Measurements from ENCODE around the gene BCL2L2.

BCL2L2 gene

GRCh38 chr14:23299986-23300686, 6.5 kb upstream of the BCL2L2 start:
- DNase-seq = no peak

DNA sequence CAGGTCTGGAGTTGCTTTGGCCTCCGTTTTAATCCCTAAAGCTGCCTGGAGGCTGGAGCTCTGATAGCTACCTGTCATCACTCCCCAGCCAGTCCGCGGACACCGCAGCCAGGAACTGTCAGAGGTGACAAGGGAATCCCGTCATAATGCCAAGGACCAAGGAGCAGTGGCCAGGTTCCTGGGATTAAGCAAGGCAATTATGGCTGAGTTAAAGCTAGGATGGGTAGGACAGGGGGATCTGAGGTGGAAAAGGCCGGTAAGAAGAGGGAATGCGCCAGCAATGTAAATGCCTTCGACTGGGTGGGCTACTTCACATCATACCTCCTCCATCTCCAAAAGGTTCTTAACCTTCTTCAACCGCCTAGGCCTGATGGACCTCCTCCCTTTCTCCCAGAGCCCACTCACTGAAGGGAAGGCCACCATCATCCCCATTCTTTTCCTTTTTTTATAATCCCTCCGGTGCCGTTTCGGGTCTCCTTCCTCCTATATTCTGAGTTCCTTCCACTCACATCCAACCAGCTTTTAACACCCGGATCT, 5.9 kb upstream of the BCL2L2 start:
- peak; percentile 22 for DNase-seq

GRCh38 chr14:23301288-23301968, 5.2 kb upstream of the BCL2L2 start:
- peak; percentile 98 for DNase-seq

DNA sequence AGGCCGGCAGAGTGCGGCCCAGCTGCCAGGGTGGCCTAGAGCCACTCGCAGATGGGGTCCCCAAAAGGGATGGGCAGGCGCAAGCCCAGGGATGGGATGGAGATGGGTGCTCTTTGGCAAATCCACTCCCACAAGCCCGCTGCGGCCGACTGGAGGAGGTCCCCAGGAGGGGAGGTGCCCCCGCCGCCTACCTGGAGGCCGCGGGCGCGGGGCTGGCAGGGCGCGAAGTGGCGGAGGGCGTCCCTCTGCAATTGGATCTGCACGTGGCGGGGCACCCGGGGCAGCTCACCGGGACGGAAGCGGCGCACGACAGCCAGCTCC, 4.7 kb upstream of the BCL2L2 start:
- no peak for DNase-seq

DNA sequence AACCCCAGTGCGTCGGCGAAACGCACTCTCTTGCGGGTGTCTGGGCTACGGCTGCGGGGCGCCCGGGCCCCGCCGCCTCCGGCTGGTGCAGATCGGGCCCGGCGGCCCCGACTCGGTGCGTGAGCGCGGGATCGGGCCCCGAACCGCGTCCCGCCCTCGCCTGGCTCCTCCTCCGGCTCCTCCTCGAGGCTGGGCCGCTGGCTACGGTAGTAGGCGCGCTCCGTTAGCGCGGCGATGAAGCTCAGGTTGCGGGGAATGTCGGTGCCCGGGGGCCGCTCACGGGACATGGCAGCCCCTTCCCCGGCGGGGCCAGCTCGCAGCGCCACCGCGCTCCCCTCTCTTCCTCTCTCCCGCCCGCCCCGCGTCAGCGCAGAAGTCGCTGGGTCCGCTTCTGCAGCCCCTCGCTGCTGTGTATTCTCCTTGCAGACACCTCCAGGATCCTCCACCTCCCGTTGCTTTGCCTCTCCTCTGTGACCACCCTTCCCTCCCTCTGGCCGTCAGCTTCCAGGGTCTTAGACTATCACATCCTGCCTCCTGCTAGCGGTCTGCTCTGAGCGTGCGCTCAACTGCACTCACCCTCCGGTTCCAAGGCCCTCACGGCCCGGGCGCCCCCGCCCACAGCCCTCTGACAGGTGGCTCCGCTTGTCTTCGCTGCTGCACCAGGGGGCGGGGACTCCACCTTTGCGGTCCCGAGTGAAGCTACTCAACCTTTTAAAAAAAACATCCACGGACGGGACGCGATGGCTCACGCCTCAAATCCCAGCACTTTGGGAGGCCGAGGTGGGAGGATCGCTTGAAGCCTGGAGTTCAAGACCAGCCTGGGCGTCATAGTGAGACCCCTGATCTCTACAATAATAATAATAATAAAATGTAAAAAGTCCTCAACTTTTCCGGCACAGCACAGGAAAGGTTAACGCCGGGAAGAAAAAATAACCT, 4.1 kb upstream of the BCL2L2 start, which contains the start of gene PPP1R3E:
PPP1R3E (minus strand) TSS at position 570 of the 936 bp plus-strand sequence; CDS start at position 287, 283 bp downstream.
- DNase-seq = peak; percentile 57

DNA sequence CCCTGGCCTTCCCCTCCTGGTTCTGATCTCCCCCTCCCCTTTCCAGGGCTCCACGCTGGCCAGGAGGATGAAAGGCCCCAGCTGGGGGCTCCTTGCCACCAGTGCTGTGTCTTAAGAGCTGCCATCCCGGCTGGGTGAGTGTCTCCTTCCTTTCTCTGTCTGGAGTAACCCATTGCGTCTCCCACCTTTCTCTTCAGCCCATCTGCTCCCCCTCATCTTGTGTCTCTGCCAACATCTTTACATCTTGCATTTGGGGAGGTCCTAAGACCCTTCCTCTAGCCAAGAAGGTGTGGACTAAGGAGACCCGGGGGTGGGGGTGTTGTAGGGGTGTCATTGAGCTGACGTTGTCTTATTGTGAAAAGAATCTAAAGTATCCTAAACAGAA, 505 bp downstream of the BCL2L2 start:
- no peak for DNase-seq

GRCh38 chr14:23307687-23308644, 1.3 kb downstream of the BCL2L2 start:
- peak; percentile 30 for DNase-seq

DNA sequence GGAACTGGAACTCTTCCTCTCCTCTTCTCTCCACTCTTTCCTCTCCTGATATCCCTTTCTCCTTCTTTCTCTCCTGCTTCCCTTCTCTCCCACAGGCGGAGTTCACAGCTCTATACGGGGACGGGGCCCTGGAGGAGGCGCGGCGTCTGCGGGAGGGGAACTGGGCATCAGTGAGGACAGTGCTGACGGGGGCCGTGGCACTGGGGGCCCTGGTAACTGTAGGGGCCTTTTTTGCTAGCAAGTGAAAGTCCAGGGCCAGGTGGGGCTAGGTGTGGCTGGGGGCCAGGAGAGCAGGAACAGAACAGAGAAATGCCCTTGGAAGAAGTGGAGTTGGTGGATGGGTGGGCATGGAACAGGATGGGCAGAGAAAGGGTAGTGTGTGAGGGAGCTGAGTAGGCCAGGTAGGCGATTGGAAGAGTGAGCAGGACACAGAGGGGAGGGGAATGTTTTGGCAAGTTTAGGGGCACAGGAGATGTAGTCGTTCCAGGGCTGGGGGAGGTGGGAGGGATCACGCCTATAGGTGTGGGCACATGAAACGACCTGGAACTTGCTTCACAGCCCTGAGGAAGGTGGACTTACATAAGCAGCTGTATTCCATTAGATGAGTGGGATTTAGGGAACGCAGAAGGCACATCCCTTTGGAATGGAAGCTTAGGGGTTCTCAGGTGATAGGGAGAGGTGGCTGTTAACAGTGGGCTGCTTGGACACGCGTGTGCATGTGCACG, 2.2 kb downstream of the BCL2L2 start:
- DNase-seq = no peak

DNA sequence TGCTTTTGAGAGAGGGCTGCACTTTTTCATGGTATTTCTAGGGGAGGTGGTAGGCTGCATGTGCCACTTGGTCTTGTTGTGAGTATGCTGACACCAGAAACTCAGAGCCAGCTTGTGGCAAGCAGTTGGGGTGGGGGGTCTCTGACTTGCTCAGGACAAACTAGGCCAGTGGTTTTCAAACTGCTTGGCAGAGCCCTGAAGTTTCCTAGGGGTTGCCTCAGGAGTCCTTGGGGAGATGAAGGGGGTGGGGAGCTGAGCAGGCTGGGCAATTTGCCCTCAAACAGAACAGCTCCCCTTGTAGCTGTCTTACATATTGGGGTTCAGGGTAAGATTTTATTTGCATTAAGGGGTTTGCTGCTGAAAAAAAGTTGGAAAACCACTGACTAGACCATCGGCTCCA, 3.9 kb downstream of the BCL2L2 start:
- DNase-seq = no peak

DNA sequence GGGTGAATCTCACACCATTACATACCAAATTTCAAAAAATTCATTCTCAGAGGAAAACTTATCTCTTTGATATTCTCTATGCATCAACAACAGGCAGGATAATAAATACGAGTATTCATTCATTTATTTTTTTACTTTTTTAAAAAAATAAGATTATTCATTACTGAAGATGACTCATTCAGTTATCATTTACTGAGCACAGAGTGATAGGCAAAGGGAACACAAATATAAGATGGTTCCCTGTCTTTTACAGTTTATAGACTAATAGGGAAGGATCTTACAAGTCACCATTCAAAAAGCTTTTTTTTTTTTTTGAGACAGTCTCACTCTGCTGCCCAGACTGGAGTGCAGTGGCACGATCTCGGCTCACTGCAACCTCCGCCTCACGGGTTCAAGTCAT, 9.7 kb downstream of the BCL2L2 start:
- no peak for DNase-seq

DNA sequence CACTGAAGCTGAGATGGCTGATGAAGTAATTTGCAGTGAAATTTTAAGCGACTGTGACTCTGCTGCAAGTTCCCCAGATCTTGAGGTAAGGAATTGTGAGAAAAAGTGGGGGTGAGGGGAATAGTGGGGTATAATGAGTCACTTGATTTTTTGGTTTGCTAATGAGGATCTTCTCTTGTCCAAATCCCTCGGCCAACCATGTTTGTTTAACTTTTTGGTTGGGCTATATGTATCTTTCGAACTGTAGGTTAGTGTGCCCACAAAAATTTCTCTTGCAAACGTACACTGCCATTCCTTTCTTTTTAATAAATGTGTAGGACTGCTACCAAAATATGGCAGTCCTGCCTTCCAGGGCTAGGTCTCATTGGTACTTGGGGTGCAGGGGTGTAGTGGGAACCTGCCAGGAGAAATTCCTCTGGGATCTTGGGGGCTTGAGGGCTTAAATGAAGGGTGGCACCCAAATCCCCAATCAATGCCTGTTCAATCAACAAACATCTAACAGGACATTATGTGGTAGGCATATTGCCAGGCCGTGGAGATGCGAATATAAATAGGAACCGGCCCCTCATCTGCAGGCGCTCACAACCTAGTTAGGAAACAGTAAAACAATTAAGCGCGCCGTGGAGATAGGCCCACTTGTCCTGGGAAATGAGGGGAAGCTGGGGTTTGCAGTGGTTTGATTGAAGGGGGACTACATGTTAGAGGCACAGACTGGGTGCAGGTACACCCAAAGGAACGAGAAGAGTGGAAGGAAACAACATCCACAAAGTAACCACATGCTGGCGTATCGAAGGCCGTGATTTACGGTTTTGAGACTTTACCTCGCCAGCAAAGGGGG, 13.3 kb downstream of the BCL2L2 start:
- no peak for DNase-seq

DNA sequence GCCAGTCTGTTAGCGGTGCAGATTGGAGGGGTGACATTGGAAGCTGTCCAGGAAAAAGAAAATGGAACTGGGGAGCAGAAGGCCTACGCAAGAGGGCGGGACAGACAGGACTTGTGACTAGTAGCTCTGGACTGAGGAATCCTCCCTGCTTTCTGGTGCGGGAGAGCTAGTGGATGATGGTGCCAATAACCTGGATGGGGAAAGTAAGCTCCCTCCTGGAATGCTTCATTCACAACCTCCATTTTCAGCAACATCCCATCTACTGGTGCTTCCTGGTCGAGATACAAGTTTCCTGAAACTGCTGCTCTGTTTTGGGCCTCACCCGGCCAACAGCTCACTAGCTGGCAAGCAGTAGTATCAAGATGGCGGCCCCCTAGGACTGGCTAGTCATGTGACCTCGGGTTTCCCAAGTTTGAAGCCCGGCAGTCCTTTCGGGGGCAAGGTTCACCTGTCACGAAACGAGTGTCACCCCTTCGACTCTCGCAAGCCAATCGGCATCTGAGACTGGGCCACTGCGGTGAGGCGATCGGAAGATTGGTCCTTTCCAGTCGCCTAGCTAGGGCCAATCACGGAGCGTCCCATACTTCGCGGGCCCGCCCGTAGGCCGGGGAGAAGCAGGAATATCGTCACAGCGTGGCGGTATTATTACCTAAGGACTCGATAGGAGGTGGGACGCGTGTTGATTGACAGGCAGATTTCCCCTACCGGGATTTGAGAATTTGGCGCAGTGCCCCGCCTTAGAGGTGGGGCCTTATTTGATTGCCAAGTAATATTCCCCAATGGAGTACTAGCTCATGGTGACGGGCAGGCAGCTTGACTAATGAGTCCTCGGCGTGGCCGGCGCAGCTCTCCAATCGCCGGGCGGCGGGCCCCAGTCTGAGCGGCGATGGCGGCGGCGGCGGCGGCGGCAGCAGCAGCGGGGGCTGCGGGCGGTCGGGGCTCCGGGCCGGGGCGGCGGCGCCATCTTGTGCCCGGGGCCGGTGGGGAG, 14.2 kb downstream of the BCL2L2 start, which contains the start of gene PABPN1:
PABPN1 (plus strand) TSS at position 874 of the 988 bp plus-strand sequence; CDS start at position 887, 13 bp downstream.
- DNase-seq = peak; percentile 100

DNA sequence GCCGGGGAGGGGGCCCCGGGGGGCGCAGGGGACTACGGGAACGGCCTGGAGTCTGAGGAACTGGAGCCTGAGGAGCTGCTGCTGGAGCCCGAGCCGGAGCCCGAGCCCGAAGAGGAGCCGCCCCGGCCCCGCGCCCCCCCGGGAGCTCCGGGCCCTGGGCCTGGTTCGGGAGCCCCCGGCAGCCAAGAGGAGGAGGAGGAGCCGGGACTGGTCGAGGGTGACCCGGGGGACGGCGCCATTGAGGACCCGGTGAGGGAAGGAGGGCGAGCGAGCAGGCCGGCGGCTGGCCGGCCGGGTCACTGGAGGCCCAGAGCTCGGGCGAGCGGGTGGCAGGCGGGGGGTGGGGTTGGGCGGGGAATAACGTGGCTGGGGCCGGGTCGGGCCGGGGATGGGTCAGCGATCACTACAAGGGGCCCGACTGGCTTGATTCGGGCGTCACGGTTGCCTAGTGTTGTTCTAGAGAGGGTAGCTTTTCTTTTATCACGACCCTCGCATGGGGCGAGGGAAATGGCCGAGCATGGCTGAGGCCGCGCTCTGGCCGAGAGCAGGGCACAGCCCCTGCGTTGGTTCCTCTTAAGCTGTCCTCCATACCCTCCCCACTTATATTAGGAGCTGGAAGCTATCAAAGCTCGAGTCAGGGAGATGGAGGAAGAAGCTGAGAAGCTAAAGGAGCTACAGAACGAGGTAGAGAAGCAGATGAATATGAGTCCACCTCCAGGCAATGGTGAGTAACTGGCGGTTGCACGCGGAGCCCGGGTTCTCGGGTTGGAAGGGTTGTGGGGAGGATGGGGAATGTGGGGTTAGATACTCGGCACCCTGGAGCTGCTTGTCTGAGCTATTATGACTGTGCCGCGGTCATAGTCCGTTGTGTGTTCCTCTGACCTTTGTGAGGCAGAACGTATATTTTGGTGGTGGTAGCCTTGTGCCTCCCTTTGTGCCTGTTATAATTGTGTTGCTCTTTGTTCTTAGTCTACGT, 15.2 kb downstream of the BCL2L2 start:
- DNase-seq = peak; percentile 55

GRCh38 chr14:23322568-23323517, 16.2 kb downstream of the BCL2L2 start:
- no peak for DNase-seq

DNA sequence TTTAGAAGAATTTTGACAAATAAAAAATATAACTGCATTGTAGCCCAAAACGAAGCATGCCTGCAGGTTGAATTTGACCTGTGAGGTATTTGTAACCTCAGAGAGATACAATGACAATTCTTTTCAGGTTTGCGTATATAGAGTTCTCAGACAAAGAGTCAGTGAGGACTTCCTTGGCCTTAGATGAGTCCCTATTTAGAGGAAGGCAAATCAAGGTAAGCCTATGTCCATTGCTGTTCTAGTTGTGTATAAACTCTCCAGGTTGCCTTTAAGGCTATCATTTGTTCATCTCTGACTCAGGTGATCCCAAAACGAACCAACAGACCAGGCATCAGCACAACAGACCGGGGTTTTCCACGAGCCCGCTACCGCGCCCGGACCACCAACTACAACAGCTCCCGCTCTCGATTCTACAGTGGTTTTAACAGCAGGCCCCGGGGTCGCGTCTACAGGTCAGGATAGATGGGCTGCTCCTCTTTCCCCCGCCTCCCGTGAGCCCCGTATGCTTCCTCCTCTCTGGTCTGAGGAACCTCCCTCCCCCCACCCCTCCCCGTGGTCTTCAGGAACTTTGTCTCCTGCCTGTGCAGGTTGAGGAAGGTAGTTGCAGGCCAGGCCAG, 17.3 kb downstream of the BCL2L2 start:
- no peak for DNase-seq

DNA sequence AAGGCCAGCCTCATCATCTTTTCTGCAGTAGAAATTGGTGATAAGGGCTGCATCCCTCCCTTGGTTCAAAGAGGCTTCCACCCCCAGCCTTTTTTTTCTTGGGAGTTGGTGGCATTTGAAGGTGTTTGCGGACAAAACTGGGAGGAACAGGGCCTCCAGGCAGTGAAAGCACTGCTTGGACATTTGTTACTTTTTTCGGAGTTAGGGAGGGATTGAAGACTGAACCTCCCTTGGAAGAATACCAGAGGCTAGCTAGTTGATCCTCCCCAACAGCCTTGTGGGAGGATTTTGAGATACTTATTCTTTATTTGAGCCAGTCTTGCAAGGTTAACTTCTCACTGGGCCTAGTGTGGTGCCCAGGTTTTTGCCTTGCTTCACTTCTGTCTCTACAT, 17.8 kb downstream of the BCL2L2 start:
- DNase-seq = no peak

All from fibroblast of skin of back (primary cell).